Stomach (tissue), 4 donors: ENCODE data around the gene FHOD3.

Experiments
- CTCF ChIP-seq, 7 experiments: fragments of 450-650 bp in 4 of 7; fragments of 200-600 bp in 3 of 7; sonication (generic) in 3 of 7; IDR thresholded peaks; one replicate each; pipeline ENCODE4 v1.5.1; 2016 to 2019; ENCODE audit warnings: antibody characterized with exemption in 7 of 7, control low read depth in 2 of 7, mild to moderate bottlenecking in 1 of 7
- POLR2A ChIP-seq, 4 donors: fragments of 450-650 bp; IDR thresholded peaks; one replicate each; pipeline ENCODE4 v1.6.1; 2016; ENCODE audit warnings: antibody characterized with exemption in 4 of 4, control low read depth in 2 of 4, mild to moderate bottlenecking in 1 of 4, moderate library complexity in 1 of 4
- POLR2AphosphoS5 ChIP-seq, 3 donors: sonication (generic); formaldehyde crosslinking; IDR thresholded peaks; one replicate each; pipeline ENCODE4 v1.6.1; 2016; ENCODE audit warnings: antibody characterized with exemption in 3 of 3

- TF ChIP-seq POLR2A (IDR thresholded peaks at IDR 0.05) (no peak), CTCF (IDR thresholded peaks at IDR 0.05) (no peak), POLR2AphosphoS5 (IDR thresholded peaks at IDR 0.05) (no peak)
Measured at GRCh38 chr18:36777566-36777965, 480.1 kb downstream of the FHOD3 start.
